Loucy (cell line): ENCODE data around the gene HEXD.

Source experiments
- EZH2phosphoT487 ChIP-seq: fragments of 200-600 bp; IDR thresholded peaks from 2 replicates; pipeline ENCODE4 v1.6.1; 2018; ENCODE audit warnings: antibody characterized with exemption, mild to moderate bottlenecking, moderate library complexity, borderline replicate concordance
- TF ChIP-seq, protein P1 (sequence below): fragments of 200-600 bp; sonication (generic); conservative IDR thresholded peaks from 2 replicates; pipeline ENCODE4 v1.5.1; 2014; ENCODE audit warnings: mild to moderate bottlenecking, antibody characterized with exemption, low read length

DNA sequence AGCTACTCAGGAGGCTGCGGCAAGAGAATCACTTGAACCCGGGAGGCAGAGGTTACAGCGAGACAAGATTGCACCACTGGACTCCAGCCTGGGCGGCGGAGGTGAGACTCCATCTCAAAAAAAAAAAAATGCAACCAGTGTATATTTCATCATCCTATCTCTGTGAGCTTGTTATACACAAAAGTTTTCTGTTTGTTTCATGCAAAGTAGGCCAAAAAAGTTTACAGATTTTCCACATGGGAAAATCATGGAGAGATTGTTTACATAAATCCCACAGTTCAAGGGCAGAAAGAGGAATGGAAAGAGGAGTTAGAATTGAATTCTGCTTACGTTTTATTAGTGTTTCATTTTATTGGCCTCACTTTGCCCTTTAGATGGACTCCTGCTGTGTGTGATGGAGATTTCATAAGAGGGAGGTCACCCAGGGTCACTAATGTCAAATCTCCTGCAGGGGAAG lies 65.1 kb downstream of the HEXD start:
- TF ChIP-seq, protein P1, sequence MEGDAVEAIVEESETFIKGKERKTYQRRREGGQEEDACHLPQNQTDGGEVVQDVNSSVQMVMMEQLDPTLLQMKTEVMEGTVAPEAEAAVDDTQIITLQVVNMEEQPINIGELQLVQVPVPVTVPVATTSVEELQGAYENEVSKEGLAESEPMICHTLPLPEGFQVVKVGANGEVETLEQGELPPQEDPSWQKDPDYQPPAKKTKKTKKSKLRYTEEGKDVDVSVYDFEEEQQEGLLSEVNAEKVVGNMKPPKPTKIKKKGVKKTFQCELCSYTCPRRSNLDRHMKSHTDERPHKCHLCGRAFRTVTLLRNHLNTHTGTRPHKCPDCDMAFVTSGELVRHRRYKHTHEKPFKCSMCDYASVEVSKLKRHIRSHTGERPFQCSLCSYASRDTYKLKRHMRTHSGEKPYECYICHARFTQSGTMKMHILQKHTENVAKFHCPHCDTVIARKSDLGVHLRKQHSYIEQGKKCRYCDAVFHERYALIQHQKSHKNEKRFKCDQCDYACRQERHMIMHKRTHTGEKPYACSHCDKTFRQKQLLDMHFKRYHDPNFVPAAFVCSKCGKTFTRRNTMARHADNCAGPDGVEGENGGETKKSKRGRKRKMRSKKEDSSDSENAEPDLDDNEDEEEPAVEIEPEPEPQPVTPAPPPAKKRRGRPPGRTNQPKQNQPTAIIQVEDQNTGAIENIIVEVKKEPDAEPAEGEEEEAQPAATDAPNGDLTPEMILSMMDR, result no peak
- no peak for TF ChIP-seq EZH2phosphoT487
